ENCODE data around the gene NFKBIZ. TPM values are rescaled to one million over a fixed set of nuclear protein-coding genes. Genes with fewer than 3 reads are reported as not detected.

NFKBIZ gene
- total RNA-seq, 1 experiment from 2014 or later: 63.0 TPM

Other genes starting within 250 kb of the NFKBIZ start
- gene ZBTB11, start 172.4 kb upstream of the NFKBIZ start, total RNA-seq (2014; rRNA removed): 22.8 and 27.6 TPM in 2 replicates
- 2,441 and 2,844 TPM in 2 replicates for gene RPL24, start 162.8 kb upstream of the NFKBIZ start, total RNA-seq (2014; rRNA removed)
- 12.1 and 14.1 TPM in 2 replicates for gene CEP97, start 124.9 kb upstream of the NFKBIZ start, total RNA-seq (2014; rRNA removed)
- 11.6 and 12.6 TPM in 2 replicates for gene NXPE3, start 70.3 kb upstream of the NFKBIZ start, total RNA-seq (2014; rRNA removed)

Data from PC-3 (cell line).